GM04504 (cell line): ENCODE results near the gene CALHM6.
A peak's percentile ranks its signal among the peaks of the same experiment; 100 is the strongest.
"Not testable (repeated sequence)": the region's sequence is repeated elsewhere in the genome, so short reads cannot be mapped to it uniquely, and the experiment has no call there.

ENCODE experiments used
- DNase-seq: peaks from one replicate; pipeline ENCODE4 v3.0.0-alpha.2; 2012; ENCODE audit warnings: low read depth

CALHM6 gene

GRCh38 chr6:116476002-116476678 lies 15.0 kb downstream of the CALHM6 start:
- DNase-seq, result no peak

DNA sequence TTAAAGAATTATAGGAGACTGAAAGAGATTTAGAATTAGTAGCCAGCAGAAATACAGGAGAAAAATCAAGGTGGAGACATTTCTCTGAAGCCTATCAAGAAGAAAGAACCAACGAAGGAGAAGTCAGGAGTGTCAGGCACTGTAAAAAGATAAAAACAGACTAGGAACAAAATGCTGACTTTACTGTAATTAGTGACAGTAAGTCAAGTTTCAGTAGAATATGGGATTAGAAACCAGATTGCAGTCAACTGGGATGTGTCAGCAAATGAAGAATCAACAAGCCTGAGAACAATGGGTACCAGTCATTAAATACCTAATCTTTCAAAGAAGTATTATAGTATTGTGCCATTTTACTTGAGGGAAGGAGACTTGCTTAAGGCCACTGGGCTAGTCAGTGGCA lies 21.6 kb downstream of the CALHM6 start:
- no peak for DNase-seq

DNA sequence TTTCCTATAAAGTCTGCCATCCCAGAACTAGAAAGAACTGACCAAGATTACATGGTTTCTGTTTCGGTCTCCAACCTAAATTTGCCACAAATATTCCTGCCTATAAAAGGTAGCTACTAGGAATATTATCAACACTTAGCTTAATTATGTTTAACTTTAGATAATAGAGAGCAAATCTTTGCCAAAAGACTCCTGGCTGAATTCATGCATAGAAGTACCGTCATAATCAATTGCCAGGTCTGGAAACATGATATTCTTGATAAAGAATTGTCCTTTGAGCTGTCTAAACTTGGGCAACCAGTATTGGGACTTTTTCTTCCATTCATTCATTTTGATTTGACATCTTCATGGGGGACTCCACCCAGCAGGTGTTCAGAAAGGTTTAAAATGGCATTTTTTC lies 22.4 kb downstream of the CALHM6 start:
- DNase-seq, result no peak

DNA sequence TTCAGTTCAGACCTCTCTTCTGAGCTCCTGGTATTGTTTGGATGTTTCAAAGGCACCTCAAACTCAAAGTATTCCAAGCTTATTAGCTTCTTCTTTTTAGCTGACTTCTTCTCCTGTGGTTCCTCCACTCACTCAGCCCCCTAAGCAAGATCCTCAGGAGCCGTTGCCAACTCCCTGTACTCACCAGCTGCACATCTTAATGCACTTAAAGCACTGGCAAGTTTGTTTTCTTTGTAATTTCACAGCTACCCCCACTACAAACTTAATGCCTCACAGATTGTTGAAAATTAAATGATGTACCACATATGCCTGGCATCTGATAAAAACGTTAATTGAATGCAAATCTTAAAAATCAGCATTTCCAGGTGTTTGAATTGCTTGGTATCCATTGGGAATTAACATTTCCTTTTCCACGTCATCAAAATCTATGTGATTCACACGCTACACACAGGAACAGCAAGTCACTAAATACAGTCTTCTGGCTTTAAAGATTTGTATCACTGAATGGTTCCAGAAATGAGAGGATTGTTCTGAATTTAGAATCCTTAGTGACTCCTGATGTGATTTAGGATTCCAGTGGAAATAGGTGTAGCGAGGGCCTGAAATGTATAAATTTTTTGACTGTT lies 24.5 kb downstream of the CALHM6 start:
- no peak for DNase-seq

- DNase-seq, result no peak
Measured at GRCh38 chr6:116491610-116492330, 30.6 kb downstream of the CALHM6 start.

DNA sequence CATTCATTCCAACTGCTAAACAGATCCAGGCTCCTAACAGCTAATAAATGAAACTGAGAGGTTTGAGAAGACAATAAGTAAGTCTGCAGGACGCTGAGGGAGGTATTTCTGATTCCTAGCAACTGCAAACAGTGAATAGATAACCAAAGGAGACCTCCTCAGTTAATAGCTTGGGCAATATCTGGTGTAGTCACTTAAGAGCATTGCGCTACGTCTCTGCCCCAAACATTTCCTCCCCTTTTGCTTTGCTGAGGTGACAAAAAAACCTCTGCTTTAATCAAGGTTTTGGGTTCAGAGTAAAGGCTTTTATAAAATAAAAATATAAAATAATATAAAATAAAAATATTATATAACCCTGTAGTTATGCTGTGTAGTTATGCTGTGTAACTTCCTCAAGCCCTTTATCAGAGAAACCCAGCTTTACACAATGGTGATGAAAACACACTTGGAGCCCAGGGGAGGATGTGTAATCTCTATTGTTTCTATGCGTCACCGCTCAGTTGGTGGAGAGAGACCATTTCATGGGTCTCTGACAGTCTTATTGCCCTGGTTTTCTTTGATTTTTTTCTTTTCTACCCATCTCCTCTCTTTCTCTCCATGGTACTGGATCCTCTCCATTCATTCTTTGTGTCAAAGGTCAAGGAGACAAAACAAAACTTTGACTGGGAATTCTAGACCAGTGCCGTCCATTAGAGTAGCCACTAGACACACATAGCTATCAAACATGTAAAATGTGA lies 31.3 kb downstream of the CALHM6 start:
- no peak for DNase-seq

DNA sequence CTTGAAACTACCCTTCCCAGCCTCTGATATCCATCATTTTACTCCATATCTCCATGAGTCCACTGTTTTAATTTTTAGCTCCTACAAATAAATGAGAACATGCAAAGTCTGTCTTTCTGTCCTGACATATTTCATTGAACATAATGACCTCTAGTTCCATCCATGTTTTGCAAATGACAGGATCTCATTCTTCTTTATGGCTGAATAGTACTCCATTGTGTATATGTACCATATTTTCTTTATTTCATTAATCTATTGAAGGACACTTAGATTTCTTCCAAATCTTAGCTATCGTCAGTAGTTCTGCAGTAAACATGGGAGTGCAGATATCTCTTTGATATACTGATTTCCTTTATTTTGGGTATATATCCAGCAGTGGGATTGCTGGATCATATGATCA lies 34.0 kb downstream of the CALHM6 start:
- not testable (repeated sequence) for DNase-seq

DNA sequence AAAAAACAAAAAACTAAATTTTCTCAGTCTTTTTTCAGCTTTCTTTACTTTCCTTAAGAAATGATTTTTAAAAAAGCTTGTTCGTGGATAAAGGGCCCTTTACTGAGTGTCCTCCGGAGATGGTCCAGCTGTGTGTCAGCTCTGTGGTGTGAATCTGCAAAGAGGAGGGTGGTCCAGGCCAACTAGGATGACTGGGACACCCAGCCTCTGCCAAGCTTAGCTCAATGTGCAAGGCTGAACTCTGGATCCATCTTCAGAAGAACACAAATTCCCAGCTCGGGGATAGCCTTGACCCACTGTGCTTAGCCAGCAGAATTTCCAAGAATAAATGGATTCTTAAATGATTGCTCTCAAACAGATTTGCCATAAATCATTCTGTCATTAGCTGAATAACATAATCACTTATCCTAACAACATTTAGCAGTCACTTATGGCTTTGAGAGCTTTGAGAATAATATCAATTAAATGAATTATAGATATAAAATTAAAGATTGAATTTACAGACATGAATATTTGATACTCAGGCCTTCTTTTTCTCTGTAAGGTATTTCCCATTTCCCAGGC lies 36.0 kb downstream of the CALHM6 start:
- no peak for DNase-seq

DNA sequence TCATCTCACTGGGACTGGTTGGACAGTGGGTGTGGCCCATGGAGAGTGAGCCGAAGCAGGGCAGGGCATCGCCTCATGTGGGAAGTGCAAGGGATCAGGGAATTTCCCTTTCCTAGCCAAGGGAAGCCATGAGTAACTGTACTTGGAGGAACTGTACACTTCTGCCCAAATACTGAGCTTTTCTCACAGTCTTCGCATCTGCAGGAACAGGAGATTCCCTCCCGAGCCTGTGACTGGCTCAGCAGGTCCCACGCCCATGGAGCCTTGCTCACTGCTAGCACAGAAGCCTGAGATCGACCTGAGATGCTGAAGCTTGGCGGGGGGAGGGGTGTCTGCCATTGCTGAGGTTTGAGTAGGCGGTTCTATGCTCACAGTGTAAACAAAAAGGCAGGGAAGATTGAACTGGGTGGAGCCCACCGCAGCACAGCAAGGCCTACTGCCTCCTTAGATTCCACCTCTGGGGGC lies 39.8 kb downstream of the CALHM6 start:
- no peak for DNase-seq

DNA sequence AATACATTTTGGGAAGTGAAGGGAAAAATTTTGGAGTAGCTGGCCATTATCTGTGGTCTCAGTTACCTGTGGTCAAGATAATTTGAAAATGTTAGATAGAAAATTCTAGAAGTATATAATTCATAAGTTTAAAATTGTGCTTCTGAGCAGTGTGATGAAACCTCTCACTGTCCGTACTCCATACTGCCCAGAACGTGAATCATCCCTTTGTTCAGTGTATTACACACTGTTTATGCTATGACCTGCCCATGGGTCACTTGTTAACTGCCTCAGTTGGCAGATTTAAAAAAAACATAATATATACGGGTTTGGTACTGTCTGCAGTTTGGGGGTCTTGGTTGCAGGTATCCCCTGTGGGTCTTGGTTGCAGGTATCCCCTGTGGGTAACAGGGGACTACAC lies 46.1 kb downstream of the CALHM6 start:
- no peak for DNase-seq

DNA sequence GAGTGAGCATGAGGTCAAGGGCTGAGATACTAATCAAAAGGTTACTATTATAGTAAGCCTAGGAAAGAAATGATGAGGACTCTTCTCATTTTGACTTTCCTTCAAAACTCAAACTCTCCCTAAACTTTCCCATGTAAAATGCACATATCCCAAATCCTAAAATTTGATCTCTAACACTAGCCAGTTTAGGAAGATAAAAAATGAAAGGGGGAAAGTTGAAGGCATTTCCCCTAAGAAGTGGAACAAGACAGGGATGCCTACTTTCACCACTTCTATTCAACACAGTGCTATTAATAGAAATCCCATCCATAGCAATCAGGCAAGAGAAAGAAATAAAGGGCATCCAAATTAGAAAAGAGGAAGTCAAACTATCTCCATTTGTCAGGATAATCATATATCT lies 47.4 kb downstream of the CALHM6 start:
- no peak for DNase-seq

- DNase-seq, result peak; percentile 67
Measured at GRCh38 chr6:116511424-116512110, 50.4 kb downstream of the CALHM6 start, which contains the start of gene CALHM5. Gene CALHM5 (plus strand): TSS chr6:116511639. CDS start chr6:116511697, 58 bp downstream.

DNA sequence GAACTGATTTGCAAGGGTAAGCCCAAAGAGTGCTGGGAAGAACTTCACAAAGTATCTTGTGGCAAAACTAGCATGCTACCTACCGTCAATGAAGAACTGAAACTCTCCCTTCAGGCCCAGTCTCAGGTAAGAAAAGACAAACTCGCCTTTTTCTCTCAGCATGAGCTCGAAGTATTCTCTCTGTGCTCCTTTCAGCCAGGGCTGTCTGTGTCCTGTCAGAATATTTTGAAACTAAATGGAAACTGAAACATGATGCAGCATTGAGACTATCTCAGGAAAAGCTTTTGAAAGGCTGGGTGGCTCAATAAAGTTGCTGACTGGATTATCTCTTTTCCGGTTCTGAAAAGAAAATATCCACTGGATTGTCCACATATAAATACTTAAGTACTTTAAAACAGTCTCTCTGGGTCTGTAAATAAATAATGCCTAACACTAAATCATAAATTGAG lies 51.0 kb downstream of the CALHM6 start:
- peak; percentile 7 for DNase-seq

GRCh38 chr6:116512734-116513133 lies 51.6 kb downstream of the CALHM6 start:
- no peak for DNase-seq
